MM.1S (cell line): ENCODE measurements around the gene HSPB3.

Experiments used
- DNase-seq: peaks from one replicate; pipeline ENCODE4 v3.0.0-alpha.2; 2015
- H2AFZ ChIP-seq: fragments of 300-600 bp; sonication (generic); 2 replicates; pipeline ENCODE4 v1.6.0; 2016; ENCODE audit warnings: antibody characterized with exemption, low read length
- H3F3A ChIP-seq: fragments of 300-600 bp; sonication (generic); 2 replicates; pipeline ENCODE4 v1.6.1; 2016; ENCODE audit warnings: mild to moderate bottlenecking, antibody characterized with exemption, low read length, moderate library complexity, mixed read lengths; ENCODE audit not compliant: insufficient read depth
- H3K27ac ChIP-seq: fragments of 300-600 bp; sonication (generic); 2 replicates; pipeline ENCODE4 v1.5.1; 2016; ENCODE audit warnings: mild to moderate bottlenecking, low read length
- H3K27me3 ChIP-seq: fragments of 300-600 bp; sonication (generic); replicated peaks from 2 replicates; pipeline ENCODE4 v1.6.0; 2016; ENCODE audit warnings: low read length; ENCODE audit not compliant: insufficient read depth
- H3K36me3 ChIP-seq: fragments of 300-600 bp; sonication (generic); replicated peaks from 2 replicates; pipeline ENCODE4 v1.6.1; 2016; ENCODE audit warnings: mild to moderate bottlenecking, low read length, mixed read lengths; ENCODE audit not compliant: insufficient read depth
- H3K4me1 ChIP-seq: fragments of 300-600 bp; sonication (generic); 2 replicates; pipeline ENCODE4 v1.6.1; 2016; ENCODE audit warnings: low read length, mixed read lengths
- H3K4me2 ChIP-seq: fragments of 300-600 bp; sonication (generic); 2 replicates; pipeline ENCODE4 v1.6.0; 2016; ENCODE audit warnings: low read depth, low read length
- H3K4me3 ChIP-seq: fragments of 300-600 bp; sonication (generic); 2 replicates; pipeline ENCODE4 v1.5.1; 2016; ENCODE audit warnings: low read length, mixed read lengths
- H3K79me2 ChIP-seq: fragments of 300-600 bp; sonication (generic); 2 replicates; pipeline ENCODE4 v1.6.1; 2016; ENCODE audit warnings: mixed run types, low read length, mixed read lengths
- H3K9ac ChIP-seq: fragments of 300-600 bp; sonication (generic); 2 replicates; pipeline ENCODE4 v1.6.1; 2016; ENCODE audit warnings: low read length, mixed read lengths
- H3K9me2 ChIP-seq: fragments of 300-600 bp; sonication (generic); replicated peaks from 2 replicates; pipeline ENCODE4 v1.6.1; 2016; ENCODE audit warnings: mild to moderate bottlenecking, low read length, mixed read lengths; ENCODE audit not compliant: insufficient read depth
- H3K9me3 ChIP-seq: fragments of 300-600 bp; sonication (generic); replicated peaks from 2 replicates; pipeline ENCODE4 v1.6.1; 2016; ENCODE audit warnings: mild to moderate bottlenecking, low read length, mixed read lengths; ENCODE audit not compliant: insufficient read depth
- H4K20me1 ChIP-seq: fragments of 300-600 bp; sonication (generic); 2 replicates; pipeline ENCODE4 v1.6.1; 2016; ENCODE audit warnings: mild to moderate bottlenecking, low read length, moderate library complexity, mixed read lengths; ENCODE audit not compliant: insufficient read depth
- EZH2 ChIP-seq: fragments of 300-600 bp; sonication (generic); optimal IDR thresholded peaks from 2 replicates; pipeline ENCODE3; 2017; ENCODE audit warnings: low read depth, mild to moderate bottlenecking, antibody characterized with exemption, low read length, mixed read lengths
- EZH2phosphoT487 ChIP-seq: fragments of 300-600 bp; sonication (generic); IDR thresholded peaks from 2 replicates; pipeline ENCODE4 v1.6.1; 2018; ENCODE audit warnings: antibody characterized with exemption, low read length
- TF ChIP-seq, protein P1 (sequence below): fragments of 300-600 bp; sonication (generic); IDR thresholded peaks from 2 replicates; pipeline ENCODE4 v1.5.1; 2016; ENCODE audit warnings: antibody characterized with exemption, low read length, mixed read lengths

HSPB3 gene

GRCh38 chr5:54457094-54457862 is 1.8 kb downstream of the HSPB3 start:
- no peak overlapping the region for H3K4me3 ChIP-seq
- no peaks in the 10 kb centered on the region for H3K36me3 ChIP-seq
- no peak overlapping the region for H3K27ac ChIP-seq
- H2AFZ ChIP-seq = no peak overlapping the region
- H3F3A ChIP-seq = no peaks in the 10 kb centered on the region
- no peaks in the 10 kb centered on the region for H3K9me2 ChIP-seq
- H3K27me3 ChIP-seq = no peaks in the 10 kb centered on the region
- no peak for DNase-seq
- H3K9me3 ChIP-seq = no peaks in the 10 kb centered on the region
- TF ChIP-seq, protein P1, sequence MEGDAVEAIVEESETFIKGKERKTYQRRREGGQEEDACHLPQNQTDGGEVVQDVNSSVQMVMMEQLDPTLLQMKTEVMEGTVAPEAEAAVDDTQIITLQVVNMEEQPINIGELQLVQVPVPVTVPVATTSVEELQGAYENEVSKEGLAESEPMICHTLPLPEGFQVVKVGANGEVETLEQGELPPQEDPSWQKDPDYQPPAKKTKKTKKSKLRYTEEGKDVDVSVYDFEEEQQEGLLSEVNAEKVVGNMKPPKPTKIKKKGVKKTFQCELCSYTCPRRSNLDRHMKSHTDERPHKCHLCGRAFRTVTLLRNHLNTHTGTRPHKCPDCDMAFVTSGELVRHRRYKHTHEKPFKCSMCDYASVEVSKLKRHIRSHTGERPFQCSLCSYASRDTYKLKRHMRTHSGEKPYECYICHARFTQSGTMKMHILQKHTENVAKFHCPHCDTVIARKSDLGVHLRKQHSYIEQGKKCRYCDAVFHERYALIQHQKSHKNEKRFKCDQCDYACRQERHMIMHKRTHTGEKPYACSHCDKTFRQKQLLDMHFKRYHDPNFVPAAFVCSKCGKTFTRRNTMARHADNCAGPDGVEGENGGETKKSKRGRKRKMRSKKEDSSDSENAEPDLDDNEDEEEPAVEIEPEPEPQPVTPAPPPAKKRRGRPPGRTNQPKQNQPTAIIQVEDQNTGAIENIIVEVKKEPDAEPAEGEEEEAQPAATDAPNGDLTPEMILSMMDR = no peak
- no peak for TF ChIP-seq EZH2phosphoT487
- TF ChIP-seq EZH2 = no peak
- no peaks in the 10 kb centered on the region for H4K20me1 ChIP-seq
- H3K9ac ChIP-seq = no peak overlapping the region
- H3K4me1 ChIP-seq = no peaks in the 10 kb centered on the region
- no peaks in the 10 kb centered on the region for H3K79me2 ChIP-seq
- H3K4me2 ChIP-seq = no peak overlapping the region

DNA sequence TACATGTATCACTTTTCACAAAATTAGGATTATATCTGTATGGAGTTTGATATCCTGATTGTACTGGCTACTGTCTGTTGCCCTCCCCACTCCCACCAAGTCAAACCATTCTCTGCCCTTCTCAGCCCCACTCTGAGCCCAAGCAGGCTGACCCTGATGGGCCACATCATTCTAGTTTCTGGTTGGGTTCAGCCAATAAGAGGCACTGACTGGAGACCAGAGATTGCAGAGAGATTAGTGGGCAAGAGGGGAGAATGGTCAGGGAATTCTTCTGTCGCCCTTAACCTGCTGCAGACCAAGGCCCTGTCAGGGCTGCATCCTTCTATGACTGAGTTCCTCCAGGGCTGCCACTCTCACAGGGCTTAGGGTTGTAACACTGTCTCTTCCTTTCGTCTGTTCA is 2.7 kb downstream of the HSPB3 start:
- no peaks in the 10 kb centered on the region for H3K79me2 ChIP-seq
- DNase-seq = no peak
- H3K27ac ChIP-seq = no peak overlapping the region
- no peaks in the 10 kb centered on the region for H3F3A ChIP-seq
- no peaks in the 10 kb centered on the region for H3K36me3 ChIP-seq
- TF ChIP-seq EZH2 (no peak), EZH2phosphoT487 (no peak)
- TF ChIP-seq, protein P1 = no peak
- H3K4me1 ChIP-seq = no peaks in the 10 kb centered on the region
- H3K27me3 ChIP-seq = no peaks in the 10 kb centered on the region
- no peak overlapping the region for H2AFZ ChIP-seq
- H3K4me2 ChIP-seq = no peak overlapping the region
- H3K9me3 ChIP-seq = no peaks in the 10 kb centered on the region
- no peak overlapping the region for H3K4me3 ChIP-seq
- no peaks in the 10 kb centered on the region for H3K9me2 ChIP-seq
- H4K20me1 ChIP-seq = no peaks in the 10 kb centered on the region
- no peak overlapping the region for H3K9ac ChIP-seq

- H3K9me3 ChIP-seq = no peaks in the 10 kb centered on the region
- no peaks in the 10 kb centered on the region for H3K27me3 ChIP-seq
- H3K4me3 ChIP-seq = no peak overlapping the region
- no peaks in the 10 kb centered on the region for H3F3A ChIP-seq
- no peaks in the 10 kb centered on the region for H3K4me1 ChIP-seq
- no peak for DNase-seq
- no peaks in the 10 kb centered on the region for H4K20me1 ChIP-seq
- no peaks in the 10 kb centered on the region for H3K36me3 ChIP-seq
- H2AFZ ChIP-seq = no peak overlapping the region
- H3K27ac ChIP-seq = no peak overlapping the region
- no peaks in the 10 kb centered on the region for H3K9me2 ChIP-seq
- TF ChIP-seq, protein P1 = no peak
- no peak for TF ChIP-seq EZH2
- no peak overlapping the region for H3K9ac ChIP-seq
- no peak overlapping the region for H3K4me2 ChIP-seq
- no peaks in the 10 kb centered on the region for H3K79me2 ChIP-seq
These were observed 4.9 kb downstream of the HSPB3 start for GRCh38 chr5:54460181-54460919.
